Dermis microvascular lymphatic vessel endothelial cell (primary cell): ENCODE results near the gene NELL1. TPM values are rescaled to one million over a fixed set of nuclear protein-coding genes. Genes with fewer than 3 reads are reported as not detected.
A peak's percentile ranks its signal among the peaks of the same experiment; 100 is the strongest.

ENCODE experiments used
- DNase-seq, 2 donors: peaks; one replicate each; pipeline versions ENCODE4 v3.0.0 to v3.0.0-alpha.2; 2010; ENCODE audit warnings: low read depth in 2 of 2
- total RNA-seq: library from RNA; depleted of rRNA; stranded (reverse); fragments of >200 nt; gene quantifications from 2 replicates; pipeline ENCODE4 v1.2.1, GENCODE V29; 2014

Gene NELL1
- total RNA-seq, 1 donor from 2014 or later = not detected

GRCh38 chr11:20668131-20668809 is 1.1 kb upstream of the NELL1 start:
- DNase-seq = no peak

GRCh38 chr11:20669820-20670684 is 666 bp downstream of the NELL1 start:
- no peak for DNase-seq

- no peak for DNase-seq
Measured at GRCh38 chr11:20670932-20671403, 1.6 kb downstream of the NELL1 start.

GRCh38 chr11:20671856-20672546 is 2.6 kb downstream of the NELL1 start:
- DNase-seq = no peak

GRCh38 chr11:20672575-20672974 is 3.2 kb downstream of the NELL1 start:
- DNase-seq = peak in 1 of 2 donors; percentile 0

- DNase-seq = no peak
Measured at GRCh38 chr11:20676658-20677057, 7.3 kb downstream of the NELL1 start.

- DNase-seq = no peak
Measured at GRCh38 chr11:20688761-20689160, 19.4 kb downstream of the NELL1 start.

- no peak for DNase-seq
Measured at GRCh38 chr11:20707876-20708275, 38.5 kb downstream of the NELL1 start.

- DNase-seq = no peak
Measured at GRCh38 chr11:20712912-20713311, 43.5 kb downstream of the NELL1 start.

- no peak for DNase-seq
Measured at GRCh38 chr11:20715464-20715863, 46.1 kb downstream of the NELL1 start.

- DNase-seq = no peak
Measured at GRCh38 chr11:20715931-20716330, 46.5 kb downstream of the NELL1 start.

- DNase-seq = no peak
Measured at GRCh38 chr11:20719821-20720220, 50.4 kb downstream of the NELL1 start.

- DNase-seq = no peak
Measured at GRCh38 chr11:20723366-20723765, 54.0 kb downstream of the NELL1 start.

- DNase-seq = no peak
Measured at GRCh38 chr11:20729597-20730105, 60.3 kb downstream of the NELL1 start.

- no peak for DNase-seq
Measured at GRCh38 chr11:20731676-20732215, 62.4 kb downstream of the NELL1 start.

- DNase-seq = no peak
Measured at GRCh38 chr11:20739107-20739506, 69.7 kb downstream of the NELL1 start.

- DNase-seq = no peak
Measured at GRCh38 chr11:20739577-20739976, 70.2 kb downstream of the NELL1 start.

GRCh38 chr11:20754933-20755332 is 85.5 kb downstream of the NELL1 start:
- no peak for DNase-seq

GRCh38 chr11:20759541-20759940 is 90.2 kb downstream of the NELL1 start:
- DNase-seq = no peak

- DNase-seq = no peak
Measured at GRCh38 chr11:20760811-20761210, 91.4 kb downstream of the NELL1 start.

GRCh38 chr11:20762116-20762844 is 92.9 kb downstream of the NELL1 start:
- DNase-seq = no peak
